Thoracic aorta (tissue), 2 donors: ENCODE measurements around the gene TLR1. TPM values are rescaled to one million over a fixed set of nuclear protein-coding genes. Genes with fewer than 3 reads are reported as not detected.
A peak's percentile ranks its signal among the peaks of the same experiment; 100 is the strongest.

Experiments used
- ATAC-seq: fragments of 150-250 bp; one replicate; pipeline ENCODE4 v1.8.0; 2017; ENCODE audit warnings: low read depth; ENCODE audit not compliant: insufficient number of reproducible peaks, low FRiP score
- DNase-seq: peaks from one replicate; pipeline ENCODE4 v3.0.0-alpha.2; 2020; ENCODE audit warnings: low spot score
- H3K27ac ChIP-seq, 2 donors: fragments of 200-600 bp; sonication (generic); 1 replicate in 1 of 2; 2 replicates in 1 of 2; pipeline ENCODE4 v1.5.1; 2016; ENCODE audit warnings: mild to moderate bottlenecking in 2 of 2, moderate library complexity in 2 of 2
- H3K27me3 ChIP-seq: fragments of 200-600 bp; sonication (generic); replicated peaks from 2 replicates; pipeline ENCODE4 v1.6.0; 2016; ENCODE audit warnings: mild to moderate bottlenecking; ENCODE audit not compliant: insufficient read depth
- H3K36me3 ChIP-seq: fragments of 200-600 bp; sonication (generic); one replicate; pipeline ENCODE4 v1.5.1; 2016
- H3K4me1 ChIP-seq, 2 donors: fragments of 200-600 bp; sonication (generic); 1 replicate in 1 of 2; 2 replicates in 1 of 2; pipeline versions ENCODE4 v1.5.1 to v1.6.0; 2016; ENCODE audit warnings: low read depth in 2 of 2, mild to moderate bottlenecking in 1 of 2; ENCODE audit not compliant: control insufficient read depth in 1 of 2
- H3K4me3 ChIP-seq: fragments of 200-600 bp; sonication (generic); 2 replicates; pipeline ENCODE4 v1.5.1; 2016; ENCODE audit warnings: mild to moderate bottlenecking
- H3K9me3 ChIP-seq: fragments of 200-600 bp; sonication (generic); 2 replicates; pipeline ENCODE4 v1.5.1; 2016
- total RNA-seq, 2 donors: library from RNA; depleted of rRNA; stranded (reverse); fragments of >200 nt; gene quantifications; one replicate each; pipeline versions ENCODE4 v1.1.0 to v1.2.3, GENCODE V29; 2016
- TF ChIP-seq, protein P1 (sequence below): fragments of 200-600 bp; sonication (generic); IDR thresholded peaks from one replicate; pipeline ENCODE4 v1.5.1; 2019; ENCODE audit warnings: antibody characterized with exemption

Gene TLR1
- total RNA-seq, 2 donors from 2014 or later, result 16.1 to 36.3 TPM

- DNase-seq, result no peak
- no peak for ATAC-seq
- no peak overlapping the region for H3K4me3 ChIP-seq
- H3K36me3 ChIP-seq, result no peaks in the 10 kb centered on the region
- peaks cover 3 to 13% of the 10 kb centered on the region in 2 donors for H3K4me1 ChIP-seq
- no peaks in the 10 kb centered on the region for H3K27me3 ChIP-seq
- H3K9me3 ChIP-seq, result no peaks in the 10 kb centered on the region
- TF ChIP-seq, protein P1, sequence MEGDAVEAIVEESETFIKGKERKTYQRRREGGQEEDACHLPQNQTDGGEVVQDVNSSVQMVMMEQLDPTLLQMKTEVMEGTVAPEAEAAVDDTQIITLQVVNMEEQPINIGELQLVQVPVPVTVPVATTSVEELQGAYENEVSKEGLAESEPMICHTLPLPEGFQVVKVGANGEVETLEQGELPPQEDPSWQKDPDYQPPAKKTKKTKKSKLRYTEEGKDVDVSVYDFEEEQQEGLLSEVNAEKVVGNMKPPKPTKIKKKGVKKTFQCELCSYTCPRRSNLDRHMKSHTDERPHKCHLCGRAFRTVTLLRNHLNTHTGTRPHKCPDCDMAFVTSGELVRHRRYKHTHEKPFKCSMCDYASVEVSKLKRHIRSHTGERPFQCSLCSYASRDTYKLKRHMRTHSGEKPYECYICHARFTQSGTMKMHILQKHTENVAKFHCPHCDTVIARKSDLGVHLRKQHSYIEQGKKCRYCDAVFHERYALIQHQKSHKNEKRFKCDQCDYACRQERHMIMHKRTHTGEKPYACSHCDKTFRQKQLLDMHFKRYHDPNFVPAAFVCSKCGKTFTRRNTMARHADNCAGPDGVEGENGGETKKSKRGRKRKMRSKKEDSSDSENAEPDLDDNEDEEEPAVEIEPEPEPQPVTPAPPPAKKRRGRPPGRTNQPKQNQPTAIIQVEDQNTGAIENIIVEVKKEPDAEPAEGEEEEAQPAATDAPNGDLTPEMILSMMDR, result no peak
- H3K27ac ChIP-seq, result no peak overlapping the region
Measured at GRCh38 chr4:38757945-38758600, 46.5 kb downstream of the TLR1 start.

- TF ChIP-seq, protein P1, result no peak
- Histone ChIP-seq H3K4me3 (peak overlapping the region; percentile 38), H3K27me3 (no peaks in the 10 kb centered on the region), H3K36me3 (no peaks in the 10 kb centered on the region), H3K27ac (peak overlapping the region; percentile 54 to 67), H3K9me3 (no peaks in the 10 kb centered on the region), H3K4me1 (peaks cover 7 to 26% of the 10 kb centered on the region in 2 donors)
- ATAC-seq (peak; percentile 97), DNase-seq (peak; percentile 66)
Measured at GRCh38 chr4:38752941-38753806, 51.4 kb downstream of the TLR1 start.

DNA sequence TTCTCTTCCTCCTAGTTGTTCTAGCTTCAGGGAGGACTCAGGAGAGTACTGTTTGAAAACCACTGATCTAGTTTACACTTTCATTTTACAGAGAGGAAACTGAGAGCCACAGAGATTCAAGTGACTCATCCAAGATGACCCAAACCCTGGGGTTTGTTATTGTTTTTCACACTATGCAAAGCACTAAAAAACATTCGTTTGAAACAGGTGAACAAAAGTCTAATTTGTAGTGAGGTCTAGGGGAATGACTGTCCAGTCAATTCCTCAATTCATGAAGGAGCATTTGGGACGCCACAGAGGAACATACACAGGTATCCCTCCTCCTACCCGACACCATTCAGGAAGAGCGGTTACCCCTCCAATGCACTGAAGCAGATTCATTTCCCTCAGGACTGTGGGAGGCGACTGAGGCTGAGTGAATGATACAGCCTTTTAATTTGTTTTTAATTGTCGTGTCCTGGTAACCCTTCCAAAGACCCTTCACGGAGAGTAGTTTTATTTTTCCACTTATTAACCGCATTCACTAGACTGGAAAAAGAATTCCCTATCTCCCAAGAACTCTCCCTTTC, 52.1 kb downstream of the TLR1 start:
- TF ChIP-seq, protein P1, result no peak
- DNase-seq (no peak), ATAC-seq (no peak)
- Histone ChIP-seq H3K4me3 (peak overlapping the region; percentile 38), H3K9me3 (no peaks in the 10 kb centered on the region), H3K27me3 (no peaks in the 10 kb centered on the region), H3K36me3 (no peaks in the 10 kb centered on the region), H3K4me1 (peaks cover 7 to 26% of the 10 kb centered on the region in 2 donors), H3K27ac (peak overlapping the region; percentile 54 to 67)

GRCh38 chr4:38751341-38752010, 53.1 kb downstream of the TLR1 start:
- H3K9me3 ChIP-seq, result peaks cover 2% of the 10 kb centered on the region
- H3K27me3 ChIP-seq, result no peaks in the 10 kb centered on the region
- TF ChIP-seq, protein P1, result no peak
- no peak overlapping the region for H3K4me3 ChIP-seq
- no peaks in the 10 kb centered on the region for H3K36me3 ChIP-seq
- no peak overlapping the region for H3K27ac ChIP-seq
- ATAC-seq (no peak), DNase-seq (no peak)
- H3K4me1 ChIP-seq, result peaks cover 7 to 26% of the 10 kb centered on the region in 2 donors
